ENCODE results near the gene S100G. TPM values are rescaled to one million over a fixed set of nuclear protein-coding genes. Genes with fewer than 3 reads are reported as not detected.

Gene S100G
- polyA plus RNA-seq, 1 of the 3 experiments (the other 2 are of a cell fraction), result not detected

GRCh38 chrX:16702700-16703599 is 53.0 kb downstream of the S100G start:
- no peaks in the 10 kb centered on the region for H3K4me1 ChIP-seq (ENCODE audit: control insufficient read depth in 1 of 2, insufficient read depth in 2 of 2, low read depth in 1 of 2, low read length in 1 of 2)
- ChIA-PET POLR2A (no interaction called here), CTCF (no interaction called here)
- DNase-seq, result no peak
- H3K4me2 ChIP-seq, result no peak overlapping the region
- H3K9me2 ChIP-seq, result no peaks in the 10 kb centered on the region
- TF ChIP-seq FOSL2 (IDR thresholded peaks at IDR 0.05; ENCODE audit: borderline replicate concordance, low read depth), result no peak
- TF ChIP-seq RXRA (IDR thresholded peaks at IDR 0.05; ENCODE audit: borderline replicate concordance, low read depth), result no peak
- TF ChIP-seq ELF1 (IDR thresholded peaks at IDR 0.05), result no peak
- no peak for TF ChIP-seq TEAD4 (IDR thresholded peaks at IDR 0.05; ENCODE audit: borderline replicate concordance, insufficient read depth)
- no peak for TF ChIP-seq FOXM1 (IDR thresholded peaks at IDR 0.05; ENCODE audit: low read depth)
- no peak for TF ChIP-seq TAF1 (IDR thresholded peaks at IDR 0.05; ENCODE audit: borderline replicate concordance, low read depth, low read length)
- no peak for TF ChIP-seq REST (IDR thresholded peaks at IDR 0.05; ENCODE audit: low read depth, low read length)
- no peak for TF ChIP-seq NRF1 (IDR thresholded peaks at IDR 0.05; ENCODE audit: low read depth, low read length)
- TF ChIP-seq JUND (IDR thresholded peaks at IDR 0.05), result no peak
- TF ChIP-seq EP300 (IDR thresholded peaks at IDR 0.05; ENCODE audit: borderline replicate concordance in 1 of 2, low read depth in 1 of 2, low read length in 1 of 2), result no peak
- TF ChIP-seq PBX3 (IDR thresholded peaks at IDR 0.05), result no peak
- no peak for TF ChIP-seq CTCF (IDR thresholded peaks at IDR 0.05)
- TF ChIP-seq RCOR1 (IDR thresholded peaks at IDR 0.05; ENCODE audit: low read length), result no peak
- no peak for TF ChIP-seq TCF12 (IDR thresholded peaks at IDR 0.05)
- H3K27me3 ChIP-seq (ENCODE audit: insufficient read depth), result no peaks in the 10 kb centered on the region
- no peaks in the 10 kb centered on the region for H3K9me3 ChIP-seq
- H3K27ac ChIP-seq (ENCODE audit: low read depth in 2 of 2, low read length in 1 of 2), result no peak overlapping the region
- no peak overlapping the region for H2AFZ ChIP-seq (ENCODE audit: low read depth)
- H3F3A ChIP-seq (replicated peaks; ENCODE audit: insufficient read depth), result peaks cover 4% of the 10 kb centered on the region
- H3K36me3 ChIP-seq (replicated peaks in 1 of 2; ENCODE audit: control insufficient read depth in 1 of 2, insufficient read depth in 2 of 2, low read length in 1 of 2), result peaks cover 2 to 18% of the 10 kb centered on the region in 2 experiments
- no peaks in the 10 kb centered on the region for H3K79me2 ChIP-seq (ENCODE audit: insufficient read depth)
- H3K9ac ChIP-seq, result no peak overlapping the region
- WGBS (ENCODE audit: low lambda C conversion rate), result 88% methylated on average over 15 of the region's 15 CpGs
- H3K4me3 ChIP-seq (ENCODE audit: low read depth in 2 of 2, low read length in 1 of 2), result no peak overlapping the region
- H4K20me1 ChIP-seq (ENCODE audit: insufficient read depth), result no peaks in the 10 kb centered on the region

Small RNAs within 50 kb of the gene (small RNA-seq; reads per million reads assigned to genes)
- 0 reads per million in 7 experiments for gene MIR548AM

Other genes with a start within 250 kb of the S100G start
- gene CTPS2, start 62.5 kb downstream of the S100G start, polyA plus RNA-seq (2012; rRNA removed), result 6.1 and 6.9 TPM in 2 replicates
- 11.9 and 12.9 TPM in 2 replicates for gene SYAP1, start 69.5 kb downstream of the S100G start, polyA plus RNA-seq (2012; rRNA removed)
- 12.1 and 16.6 TPM in 2 replicates for gene TXLNG, start 136.3 kb downstream of the S100G start, polyA plus RNA-seq (2012; rRNA removed)
- 172 and 198 TPM in 2 replicates for gene RBBP7, start 220.2 kb downstream of the S100G start, polyA plus RNA-seq (2012; rRNA removed)